Measurements from ENCODE around the gene KIAA1549.

The KIAA1549 gene

DNA sequence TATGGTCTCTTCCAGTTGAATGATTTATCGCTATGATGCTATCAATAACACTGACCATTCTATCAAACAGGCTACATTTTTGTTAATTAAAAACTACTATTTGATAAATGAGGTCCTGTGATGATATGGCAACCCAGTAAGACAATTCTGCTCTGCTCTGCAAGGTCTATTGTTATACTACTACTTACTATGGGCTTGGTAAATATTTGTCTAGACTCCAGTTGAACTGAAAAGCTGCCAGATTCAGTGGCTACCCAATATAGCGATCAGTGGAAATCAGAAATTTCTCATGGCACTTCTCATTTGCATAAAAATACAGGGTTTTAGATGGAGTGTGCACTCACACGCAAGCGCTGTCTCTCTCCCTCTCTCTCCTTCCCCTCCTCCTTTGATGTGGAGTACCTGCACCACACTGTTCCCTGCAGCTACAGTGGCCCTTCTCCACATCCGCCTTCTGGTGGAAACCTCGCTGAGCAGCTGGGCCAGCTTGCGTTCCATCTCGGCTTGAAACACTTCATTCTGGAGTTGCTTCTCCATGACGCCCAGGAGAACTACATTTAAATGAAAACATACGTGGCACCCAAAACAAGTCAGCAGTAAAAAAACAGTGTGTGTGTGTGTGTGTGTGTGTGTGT lies 77.9 kb downstream of the KIAA1549 start:
- DNase-seq, result no peak

DNA sequence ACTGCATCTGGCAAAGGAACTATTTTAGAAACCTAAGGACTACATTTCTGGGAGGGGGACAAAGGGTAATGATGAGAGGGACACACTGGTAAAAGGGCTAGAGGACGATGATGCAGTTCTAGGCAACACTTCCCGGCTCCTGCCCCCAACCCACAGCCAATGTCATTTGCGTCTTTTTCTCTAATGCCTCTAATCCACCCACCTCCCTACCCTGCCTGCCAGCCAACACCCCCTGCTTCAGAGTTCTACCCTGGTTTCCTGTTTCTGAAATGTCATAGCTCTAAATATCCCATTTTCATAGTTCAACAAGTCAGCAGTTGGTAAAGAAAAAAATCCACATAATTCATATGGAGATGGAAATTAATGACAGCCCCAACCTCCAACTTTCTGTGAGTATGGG lies 79.0 kb downstream of the KIAA1549 start:
- no peak for DNase-seq

DNA sequence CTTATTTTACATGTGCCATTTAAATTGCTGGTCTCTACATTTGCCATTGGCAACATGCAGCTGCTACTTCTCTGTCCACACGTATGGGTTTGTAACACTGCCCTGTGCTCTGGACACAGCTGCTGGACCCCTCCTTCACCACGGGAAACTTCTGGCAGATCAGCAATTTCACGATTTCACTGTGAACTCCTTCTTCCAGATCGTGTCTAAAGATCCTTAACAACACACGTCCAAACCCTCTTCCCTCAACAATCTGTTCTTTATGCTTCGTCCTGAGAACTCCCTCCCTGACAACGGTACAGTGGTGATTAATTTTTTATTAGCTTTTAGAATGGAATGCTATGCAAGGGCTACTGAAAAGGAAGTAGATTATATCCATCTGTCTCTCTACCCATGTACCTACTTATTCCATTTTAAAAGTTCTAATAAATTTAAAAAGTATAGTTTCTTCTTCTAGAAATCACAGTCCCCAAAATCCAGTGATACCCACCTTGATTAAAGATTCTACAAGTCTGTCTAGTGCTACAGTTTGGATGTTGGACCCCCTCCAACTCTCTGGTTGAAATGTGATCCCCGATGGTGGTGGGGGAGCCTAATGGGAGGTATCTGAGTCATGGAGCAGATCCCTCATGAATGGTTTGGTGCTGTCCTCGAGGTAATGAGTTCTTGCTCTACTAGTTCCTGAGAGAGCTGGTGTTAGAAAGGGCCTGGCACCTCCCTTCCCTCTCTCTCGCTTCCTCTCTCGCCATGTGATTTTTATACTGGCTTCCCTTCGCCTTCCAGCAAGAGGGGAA lies 81.0 kb downstream of the KIAA1549 start:
- DNase-seq, result no peak

DNA sequence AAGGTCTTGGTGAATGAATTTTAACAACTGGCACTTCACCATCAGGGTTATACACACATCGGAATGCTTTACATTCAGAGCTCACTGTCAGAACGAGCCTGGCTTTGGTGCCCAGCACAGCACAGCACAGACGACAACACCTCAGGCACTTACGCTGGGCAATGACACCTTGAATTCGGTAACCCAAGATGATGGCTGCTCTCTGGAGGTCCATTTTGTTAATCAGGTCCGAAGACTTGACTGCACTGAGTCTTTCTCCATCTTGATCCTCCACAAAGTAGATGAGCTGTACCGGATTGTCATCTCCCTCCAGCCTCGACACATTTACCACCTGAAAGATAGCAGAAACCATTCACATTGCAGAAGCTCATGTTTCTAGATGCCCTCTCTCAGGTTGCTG lies 82.4 kb downstream of the KIAA1549 start:
- DNase-seq, result no peak

DNA sequence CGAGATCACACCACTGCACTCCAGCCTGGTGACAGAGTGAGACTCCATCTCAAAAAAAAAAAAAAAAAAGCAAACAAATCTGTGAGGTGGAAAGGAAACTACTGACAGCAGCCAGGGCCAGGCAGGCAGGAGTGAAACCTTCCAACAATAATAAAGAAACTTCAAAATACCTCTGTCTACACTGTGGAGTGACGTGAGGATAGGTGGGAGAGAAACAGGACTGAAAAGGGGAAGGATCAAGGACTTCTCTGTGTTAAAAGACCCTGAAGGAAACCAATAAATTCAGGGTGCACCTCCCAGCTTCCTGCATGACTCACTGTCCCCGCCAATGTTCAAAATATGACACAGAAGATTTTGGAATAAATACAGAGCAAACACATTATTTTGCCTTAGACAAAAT lies 82.9 kb downstream of the KIAA1549 start:
- no peak for DNase-seq

DNA sequence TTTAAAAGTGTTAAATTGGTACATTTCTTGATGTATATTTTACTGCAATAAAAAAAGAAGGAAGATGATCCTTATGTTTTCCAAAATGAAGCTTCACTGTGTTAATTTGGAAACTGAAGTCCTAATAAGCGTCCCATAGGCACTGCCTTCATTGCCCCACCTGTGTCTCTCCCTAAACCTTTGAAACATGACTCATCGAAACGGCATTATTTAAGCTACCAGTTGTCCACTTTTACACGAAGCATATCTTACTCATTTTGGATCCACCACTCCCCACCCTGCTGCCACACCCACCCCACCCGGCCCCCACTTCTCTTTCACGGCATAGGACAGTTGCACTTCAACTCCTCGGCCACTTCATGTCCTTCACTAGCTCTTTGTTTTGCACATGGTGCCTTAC lies 85.5 kb downstream of the KIAA1549 start:
- DNase-seq, result no peak

DNA sequence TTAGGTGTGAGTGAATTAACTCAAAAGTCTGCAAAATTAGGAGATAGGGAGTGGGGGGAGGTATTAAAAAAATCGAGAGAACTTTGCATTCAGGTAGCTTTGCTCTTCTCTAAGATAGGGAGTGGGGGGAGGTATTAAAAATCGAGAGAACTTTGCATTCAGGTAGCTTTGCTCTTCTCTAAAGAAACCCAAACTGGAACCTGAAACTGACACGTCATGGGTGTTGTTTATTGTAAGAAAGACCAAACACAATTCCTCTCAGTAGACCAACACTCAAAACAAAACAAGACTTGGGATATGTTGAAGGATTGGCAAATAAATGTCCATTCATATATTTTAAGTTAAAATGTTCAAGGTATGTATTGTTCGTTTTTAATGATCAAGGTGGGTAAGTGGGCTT lies 87.9 kb downstream of the KIAA1549 start:
- DNase-seq, result no peak

DNA sequence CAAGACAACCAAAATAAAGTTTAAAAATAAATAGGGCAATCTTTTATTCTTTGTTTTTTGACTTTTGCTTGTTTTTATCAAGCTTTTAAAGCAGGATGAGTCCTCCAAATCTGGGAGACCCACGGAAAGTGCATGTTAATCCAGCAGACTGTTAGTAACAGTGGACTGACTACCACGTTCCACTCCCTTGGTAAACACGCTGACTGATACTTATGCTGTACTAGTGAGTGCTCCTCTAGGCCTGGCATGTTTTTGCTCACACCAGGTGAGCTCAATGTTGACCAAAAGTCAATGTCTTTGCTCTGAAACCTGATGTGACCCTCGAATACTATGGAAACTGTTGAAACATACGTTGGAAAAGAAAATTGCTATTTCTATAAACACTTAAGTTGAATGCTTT lies 88.4 kb downstream of the KIAA1549 start:
- no peak for DNase-seq

DNA sequence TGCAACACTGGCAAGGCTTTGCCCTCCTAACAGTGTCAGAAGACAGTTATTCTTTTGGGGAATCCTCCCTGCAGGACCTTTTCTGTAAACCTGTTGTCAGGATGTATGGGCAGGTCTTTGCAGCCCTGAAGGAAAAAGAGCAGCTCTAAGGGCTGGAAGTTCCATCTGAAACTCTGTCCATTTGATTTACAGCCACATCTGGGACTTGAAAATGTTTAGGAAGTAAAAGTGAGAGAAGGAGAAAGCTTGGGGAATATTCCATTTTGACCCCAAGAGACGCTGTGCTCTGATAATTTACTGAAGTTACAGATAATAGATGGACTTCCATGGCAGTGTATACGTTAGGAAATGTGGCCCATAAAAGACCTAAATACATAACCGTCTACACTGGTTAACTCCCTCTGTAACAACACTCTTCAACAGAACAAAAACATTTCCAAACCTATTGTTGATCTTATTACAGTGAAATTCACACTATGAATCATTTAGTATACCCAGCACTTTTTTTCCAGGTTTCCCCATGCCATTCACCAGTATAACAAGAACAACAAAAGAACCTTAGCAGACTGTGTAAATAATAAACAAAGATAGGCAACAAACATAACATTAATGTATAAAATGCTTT lies 89.1 kb downstream of the KIAA1549 start:
- no peak for DNase-seq

DNA sequence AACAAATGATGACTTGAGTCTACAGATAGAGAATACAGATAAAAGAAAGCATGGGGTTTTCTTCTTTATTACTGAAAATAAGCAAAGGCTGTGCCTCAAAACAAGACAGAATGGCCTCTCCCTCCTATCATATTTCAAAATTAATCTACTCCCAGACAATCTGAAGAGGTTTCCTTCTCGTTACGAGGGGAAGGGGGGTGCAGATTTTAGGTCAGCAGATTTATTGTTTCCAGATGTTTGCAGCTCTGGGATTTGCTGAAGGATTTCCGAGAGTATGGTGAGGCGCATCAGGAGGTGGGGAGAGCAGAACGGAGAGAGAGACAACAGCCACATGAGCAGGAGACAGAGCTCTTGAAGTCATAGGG lies 89.8 kb downstream of the KIAA1549 start:
- DNase-seq, result no peak

DNA sequence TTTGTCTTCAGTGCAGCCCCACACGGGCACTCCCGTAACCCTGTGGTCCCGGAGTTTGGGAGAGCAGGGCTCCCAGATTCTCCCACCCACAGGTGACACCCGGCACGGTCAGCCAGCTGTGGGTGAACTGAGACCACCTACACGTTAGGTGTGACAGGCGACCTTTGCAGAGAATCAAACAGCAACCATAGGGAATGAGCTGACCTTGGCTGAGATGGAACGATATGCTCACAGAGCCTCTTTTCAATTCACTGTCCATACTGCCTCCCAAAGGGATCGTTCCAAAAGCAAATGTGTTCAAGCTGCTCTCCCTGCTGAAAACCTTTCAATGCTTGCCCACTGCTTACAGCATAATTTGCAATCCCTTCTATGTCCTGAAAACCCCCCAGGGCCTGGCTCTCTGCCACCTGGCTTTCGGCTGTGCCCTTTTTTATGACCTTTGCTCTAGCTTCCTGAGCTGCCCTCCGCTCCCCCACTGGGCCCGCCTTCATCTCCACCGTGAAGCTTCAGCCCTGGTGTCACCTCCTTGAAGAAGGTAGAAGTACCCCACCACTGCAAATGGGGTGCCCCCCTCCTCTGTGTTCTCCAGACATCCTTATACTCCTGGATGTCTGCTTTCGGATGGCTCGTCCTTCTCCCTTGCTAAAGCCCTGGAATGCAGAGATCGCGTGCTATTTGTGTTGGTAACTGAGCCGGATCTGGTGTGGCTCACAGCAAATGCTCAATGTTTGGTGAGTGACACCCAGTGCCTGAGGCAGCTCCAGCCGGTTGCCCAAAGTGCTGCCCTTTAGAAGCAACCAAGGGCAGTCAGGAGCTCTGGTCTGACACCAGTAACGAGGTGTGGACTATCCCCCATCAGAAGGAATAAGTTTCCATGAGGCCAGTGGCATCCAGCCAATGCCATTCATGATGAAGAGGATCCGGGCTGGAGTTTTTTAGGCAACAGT lies 90.4 kb downstream of the KIAA1549 start:
- no peak for DNase-seq

DNA sequence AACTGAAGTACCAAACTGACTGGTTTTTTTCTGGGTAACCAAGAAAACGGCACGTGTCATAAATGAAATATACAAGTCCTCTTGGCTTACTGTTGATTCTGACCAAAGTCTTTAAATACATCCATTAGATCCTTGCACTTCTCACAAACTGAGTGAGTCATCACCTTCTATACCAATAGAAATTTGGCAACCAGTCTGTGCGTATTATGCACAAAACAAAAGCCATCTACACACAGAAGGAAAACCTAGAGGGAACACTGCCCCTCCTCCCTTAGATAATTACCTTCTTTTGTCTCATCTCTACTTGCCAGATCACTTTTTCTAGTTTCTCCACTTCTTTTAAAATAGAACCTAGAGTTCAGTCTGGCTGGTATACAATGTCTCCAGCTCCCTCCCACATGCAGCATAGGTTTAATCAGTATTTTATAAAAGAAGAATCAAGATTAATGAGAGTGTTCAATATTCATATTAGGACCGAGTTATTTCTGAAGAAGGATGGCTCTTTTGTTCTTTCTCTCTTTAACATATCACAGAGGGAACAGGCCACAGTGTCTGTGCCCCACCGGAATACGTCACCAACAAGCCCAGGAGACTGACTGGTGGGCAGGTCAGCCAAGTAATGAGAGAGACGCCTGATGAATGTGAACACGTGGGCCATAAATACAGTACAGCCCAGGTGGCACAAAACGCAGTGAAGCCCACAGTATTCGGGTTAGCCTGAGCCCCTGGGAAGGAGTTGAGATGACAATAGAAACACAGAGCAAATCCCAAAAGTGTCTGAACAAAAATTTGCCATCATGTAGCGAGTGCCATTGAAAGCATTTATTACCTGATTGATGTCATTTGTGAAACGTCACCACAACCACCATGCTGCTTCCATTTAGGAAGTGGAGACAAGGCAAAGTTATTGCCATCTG lies 91.3 kb downstream of the KIAA1549 start:
- no peak for DNase-seq

DNA sequence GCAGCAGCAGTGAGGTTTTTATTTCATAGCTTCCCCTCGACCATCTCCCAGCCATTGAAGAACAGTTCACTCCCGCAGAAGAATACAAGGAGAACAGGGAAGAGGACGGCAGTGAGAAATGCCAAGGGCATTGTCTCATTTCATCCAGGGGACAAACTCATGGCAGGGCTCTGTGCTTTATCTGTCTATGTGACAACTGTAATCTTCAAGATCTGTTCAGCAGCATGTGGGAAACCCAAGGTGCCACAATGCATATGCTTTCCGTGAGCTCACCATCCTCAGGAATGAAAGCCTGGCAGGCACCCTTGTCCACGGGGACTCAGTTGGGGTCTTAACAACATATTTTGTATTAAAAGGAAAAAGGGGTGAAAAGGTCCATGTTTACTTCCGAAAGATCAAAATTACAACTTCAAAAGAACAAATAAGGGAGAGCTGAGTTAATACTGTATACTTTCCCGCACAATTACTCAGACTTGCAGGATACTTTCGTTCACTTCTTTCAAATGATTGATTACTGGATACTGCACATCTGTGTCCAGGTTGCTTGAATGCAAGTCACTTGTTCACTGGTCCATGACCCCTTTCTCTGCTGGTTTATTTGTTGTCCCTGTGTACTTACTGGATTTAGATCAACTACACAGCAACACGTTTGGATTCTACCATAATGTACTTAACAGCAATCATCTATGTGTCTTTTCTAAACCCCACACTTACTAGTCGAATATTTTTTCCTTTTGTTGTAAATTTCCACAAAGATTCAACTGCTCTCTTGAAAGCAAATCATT lies 93.1 kb downstream of the KIAA1549 start:
- no peak for DNase-seq

DNA sequence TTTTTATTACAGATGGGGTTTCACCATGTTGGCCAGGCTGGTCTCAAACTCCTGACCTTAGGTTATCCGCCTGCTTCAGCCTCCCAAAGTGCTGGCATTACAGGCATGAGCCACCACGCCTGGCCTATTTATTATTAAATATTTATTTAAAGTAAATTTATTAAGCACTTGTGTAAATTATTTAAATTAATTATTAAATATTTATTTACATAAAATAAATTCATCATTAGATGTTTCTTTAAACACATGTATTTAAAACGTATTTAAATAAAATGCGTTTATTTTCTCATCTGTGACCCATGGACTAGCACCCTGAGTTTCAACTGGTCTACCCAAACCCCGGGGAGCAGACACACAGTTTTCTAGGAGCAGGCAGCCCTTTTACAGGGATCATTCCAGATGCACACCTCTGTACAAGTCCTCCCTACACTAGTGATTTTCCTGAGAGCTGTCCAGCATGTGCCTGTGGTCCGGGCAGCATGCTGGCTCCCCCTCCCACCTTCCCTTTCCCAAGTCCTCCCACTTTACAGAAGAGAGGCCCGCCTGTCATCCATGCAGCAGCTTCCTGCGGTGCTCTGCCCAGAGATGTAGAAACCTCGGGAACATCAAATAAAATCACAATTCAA lies 94.0 kb downstream of the KIAA1549 start:
- no peak for DNase-seq

DNA sequence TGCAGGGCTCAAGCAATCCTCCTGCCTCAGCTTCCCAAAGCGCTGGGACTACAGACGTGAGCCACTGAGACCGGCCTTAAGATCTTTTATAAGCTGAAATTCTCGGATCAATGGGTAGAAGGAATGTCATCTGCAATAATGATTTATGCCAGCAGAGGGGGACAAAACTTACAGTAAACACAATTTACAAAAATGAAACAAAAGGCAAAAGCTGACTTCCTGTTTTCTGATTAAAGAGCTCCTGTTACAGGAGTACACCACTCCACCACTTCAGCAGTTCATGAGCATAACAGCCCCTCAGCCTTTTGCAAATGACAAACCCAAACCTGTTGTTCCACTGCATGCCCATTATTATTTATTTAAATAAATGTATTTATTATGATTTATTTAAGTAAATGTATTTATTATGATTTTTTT lies 94.7 kb downstream of the KIAA1549 start:
- DNase-seq, result peak; percentile 40

DNA sequence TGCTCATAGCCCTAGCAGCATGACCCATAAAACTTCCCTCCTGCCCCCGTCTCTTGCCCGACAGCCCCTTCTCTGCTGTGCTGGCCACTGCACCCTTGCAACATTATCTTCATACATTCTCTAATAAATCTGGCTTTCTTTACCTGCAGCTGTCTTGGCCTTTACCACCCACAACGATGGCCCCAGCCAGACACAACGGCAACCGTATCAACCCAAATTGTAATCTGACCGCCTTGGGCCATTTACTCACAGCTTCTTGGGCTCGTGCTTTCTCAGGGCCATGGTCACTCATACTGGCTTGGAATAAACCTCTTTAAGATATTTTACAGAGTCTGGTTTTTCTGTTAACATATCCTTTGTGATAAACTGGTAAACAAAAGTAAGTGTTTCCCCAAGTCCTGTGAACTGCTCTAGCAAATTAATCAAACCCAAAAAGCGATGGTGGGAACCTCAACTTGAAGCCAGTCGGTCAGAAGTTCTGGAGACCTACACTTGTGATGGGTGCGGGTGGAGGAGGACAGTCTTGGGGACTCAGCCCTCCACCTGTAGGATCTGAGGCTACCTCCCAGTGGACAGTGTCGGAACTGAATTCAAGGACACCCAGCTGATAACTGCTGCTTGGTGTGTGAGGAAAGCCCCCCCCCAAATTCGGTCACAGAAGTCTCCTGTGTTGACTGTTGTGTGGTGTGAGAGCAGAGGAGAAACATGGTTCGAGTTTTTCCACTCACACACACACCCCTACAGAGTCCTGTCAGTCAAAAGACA lies 95.6 kb downstream of the KIAA1549 start:
- DNase-seq, result no peak

DNA sequence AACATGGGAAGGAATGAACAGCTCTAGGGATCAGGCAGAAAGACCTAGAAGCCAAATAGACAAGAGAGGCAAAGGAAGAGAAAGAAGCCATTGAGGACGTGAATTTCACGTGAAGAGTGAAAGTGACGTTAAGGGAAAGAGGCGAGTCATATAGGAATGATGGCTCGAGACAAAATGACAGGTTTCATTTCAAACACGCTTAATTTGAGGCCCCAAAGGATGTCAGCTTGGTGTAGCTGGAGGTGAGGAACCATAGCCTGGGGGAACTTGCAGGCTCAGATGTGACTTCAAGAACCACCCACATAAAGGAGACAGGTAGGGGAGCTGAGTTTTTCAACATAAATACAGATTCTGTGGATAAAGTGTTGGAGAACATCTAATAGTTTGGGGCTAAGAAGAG lies 98.9 kb downstream of the KIAA1549 start:
- DNase-seq, result no peak

DNA sequence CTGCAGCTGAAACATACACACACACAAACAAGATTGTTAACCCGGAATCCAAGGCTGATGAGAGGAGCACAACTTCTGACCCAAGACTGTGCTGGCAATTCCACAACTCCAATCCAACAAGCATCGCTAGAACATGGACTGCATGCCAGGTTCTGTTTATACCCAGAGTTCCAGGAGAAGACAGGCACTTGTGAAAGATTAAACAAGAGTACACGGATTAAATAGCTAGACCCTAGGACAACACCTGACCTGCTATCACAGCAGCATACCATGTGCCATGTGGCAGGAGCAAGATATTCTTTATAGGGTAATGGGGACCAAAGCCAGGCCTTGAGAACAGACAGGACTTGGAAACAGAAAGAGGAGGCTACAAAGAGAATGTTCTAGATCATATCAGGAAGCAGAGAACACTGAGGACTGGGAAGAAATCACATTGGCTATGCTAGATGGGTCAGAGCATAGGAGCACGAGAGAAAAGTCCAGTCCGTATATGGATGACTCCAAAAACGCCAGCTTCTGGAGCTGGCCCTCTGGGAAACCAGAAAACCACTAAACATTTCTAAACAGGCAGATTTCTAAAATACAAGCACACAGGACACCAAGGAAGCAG lies 99.5 kb downstream of the KIAA1549 start:
- no peak for DNase-seq

DNA sequence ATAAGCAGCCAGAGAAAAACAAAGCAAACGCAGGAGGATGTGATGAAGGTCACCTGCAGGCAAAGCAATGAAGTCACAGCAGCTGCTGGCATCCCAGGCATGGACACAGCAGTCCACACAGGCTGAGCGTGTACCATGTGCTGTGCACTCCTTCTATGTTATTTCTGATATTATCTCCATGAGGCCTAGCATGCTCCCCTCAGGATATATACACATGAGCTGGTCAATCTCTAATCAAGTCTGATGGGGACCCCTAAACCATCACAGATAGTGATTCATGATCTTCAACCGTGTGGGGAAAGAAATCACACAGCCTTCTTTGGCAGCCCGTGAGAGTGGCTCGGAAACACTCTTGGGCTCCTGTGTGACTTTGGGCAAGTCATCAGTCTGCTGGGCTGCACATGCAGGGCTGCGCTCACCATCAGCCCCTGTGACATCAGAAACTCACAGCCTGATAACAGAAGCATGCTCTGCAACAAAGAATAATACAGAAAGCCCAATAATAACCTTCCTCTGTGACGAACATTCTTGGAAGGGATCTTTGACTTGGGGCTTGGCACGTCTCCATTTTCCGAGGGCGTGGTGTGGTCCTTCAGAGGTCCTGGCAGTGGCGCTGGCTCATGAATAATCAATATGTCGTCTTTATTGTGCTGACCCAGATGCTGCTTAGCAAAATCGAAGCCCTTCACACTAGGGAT lies 100.2 kb downstream of the KIAA1549 start:
- DNase-seq, result no peak
